ENCODE data around the gene KNTC1. TPM values are rescaled to one million over a fixed set of nuclear protein-coding genes. Genes with fewer than 3 reads are reported as not detected.

KNTC1 gene
- total and polyA plus RNA-seq, 2 of the 13 experiments (the other 11 are each of a cell fraction or from before 2014, with no cell fraction given), result 45.1 to 57.6 TPM

DNA sequence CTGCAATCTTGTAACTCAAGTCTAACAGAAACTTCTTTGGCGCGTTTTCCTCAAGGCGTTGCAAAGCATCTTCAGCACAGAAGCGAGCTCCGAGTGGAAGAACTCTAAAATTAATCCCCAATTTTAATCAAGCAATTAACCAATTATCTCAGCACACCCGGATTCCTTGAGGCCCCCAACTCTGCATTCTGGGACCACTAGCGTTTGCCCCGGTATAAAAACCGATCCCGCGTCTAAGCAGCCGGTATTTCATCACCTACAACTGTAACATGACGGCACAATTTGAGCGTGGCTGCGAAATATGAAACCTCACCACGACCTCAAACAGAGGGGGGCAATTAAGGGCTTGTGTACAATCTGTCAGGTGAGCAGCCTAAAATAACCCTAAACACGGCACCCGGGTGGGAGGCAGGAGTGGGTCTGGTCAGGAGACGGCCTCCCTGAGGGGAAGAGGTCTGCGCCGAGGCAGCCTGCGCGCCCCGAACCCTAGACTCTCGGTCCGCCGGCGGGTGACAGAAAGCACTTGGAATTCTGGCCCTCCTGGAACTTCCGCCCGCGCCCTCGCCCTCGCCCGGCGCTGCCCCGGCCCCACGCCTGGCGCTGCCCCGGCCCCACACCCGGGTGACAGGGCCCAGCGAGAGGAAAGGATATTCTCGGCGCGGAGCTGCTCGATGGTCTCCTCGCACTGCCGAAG lies 26.9 kb upstream of the KNTC1 start (continued):
- TF ChIP-seq KDM2A (CRISPR knock-in tag; IDR thresholded peaks at IDR 0.05; ENCODE audit: borderline replicate concordance, low read depth), result no peak
- TF ChIP-seq SNRNP70 (IDR thresholded peaks at IDR 0.05; ENCODE audit: low read depth, low read length), result no peak
- TF ChIP-seq MYNN (CRISPR knock-in tag; IDR thresholded peaks at IDR 0.05; ENCODE audit: low read depth), result no peak
- no peak for TF ChIP-seq HNRNPL (IDR thresholded peaks at IDR 0.05; ENCODE audit: low read depth, low read length)
- TF ChIP-seq SNAPC2 (CRISPR knock-in tag; IDR thresholded peaks at IDR 0.05), result no peak
- TF ChIP-seq, protein P1, sequence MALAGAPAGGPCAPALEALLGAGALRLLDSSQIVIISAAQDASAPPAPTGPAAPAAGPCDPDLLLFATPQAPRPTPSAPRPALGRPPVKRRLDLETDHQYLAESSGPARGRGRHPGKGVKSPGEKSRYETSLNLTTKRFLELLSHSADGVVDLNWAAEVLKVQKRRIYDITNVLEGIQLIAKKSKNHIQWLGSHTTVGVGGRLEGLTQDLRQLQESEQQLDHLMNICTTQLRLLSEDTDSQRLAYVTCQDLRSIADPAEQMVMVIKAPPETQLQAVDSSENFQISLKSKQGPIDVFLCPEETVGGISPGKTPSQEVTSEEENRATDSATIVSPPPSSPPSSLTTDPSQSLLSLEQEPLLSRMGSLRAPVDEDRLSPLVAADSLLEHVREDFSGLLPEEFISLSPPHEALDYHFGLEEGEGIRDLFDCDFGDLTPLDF (CRISPR knock-in tag; IDR thresholded peaks at IDR 0.05), result no peak; the same call in 1 of the 2 replicates
- TF ChIP-seq, protein P2, sequence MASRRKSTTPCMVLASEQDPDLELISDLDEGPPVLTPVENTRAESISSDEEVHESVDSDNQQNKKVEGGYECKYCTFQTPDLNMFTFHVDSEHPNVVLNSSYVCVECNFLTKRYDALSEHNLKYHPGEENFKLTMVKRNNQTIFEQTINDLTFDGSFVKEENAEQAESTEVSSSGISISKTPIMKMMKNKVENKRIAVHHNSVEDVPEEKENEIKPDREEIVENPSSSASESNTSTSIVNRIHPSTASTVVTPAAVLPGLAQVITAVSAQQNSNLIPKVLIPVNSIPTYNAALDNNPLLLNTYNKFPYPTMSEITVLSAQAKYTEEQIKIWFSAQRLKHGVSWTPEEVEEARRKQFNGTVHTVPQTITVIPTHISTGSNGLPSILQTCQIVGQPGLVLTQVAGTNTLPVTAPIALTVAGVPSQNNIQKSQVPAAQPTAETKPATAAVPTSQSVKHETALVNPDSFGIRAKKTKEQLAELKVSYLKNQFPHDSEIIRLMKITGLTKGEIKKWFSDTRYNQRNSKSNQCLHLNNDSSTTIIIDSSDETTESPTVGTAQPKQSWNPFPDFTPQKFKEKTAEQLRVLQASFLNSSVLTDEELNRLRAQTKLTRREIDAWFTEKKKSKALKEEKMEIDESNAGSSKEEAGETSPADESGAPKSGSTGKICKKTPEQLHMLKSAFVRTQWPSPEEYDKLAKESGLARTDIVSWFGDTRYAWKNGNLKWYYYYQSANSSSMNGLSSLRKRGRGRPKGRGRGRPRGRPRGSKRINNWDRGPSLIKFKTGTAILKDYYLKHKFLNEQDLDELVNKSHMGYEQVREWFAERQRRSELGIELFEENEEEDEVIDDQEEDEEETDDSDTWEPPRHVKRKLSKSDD (CRISPR knock-in tag; IDR thresholded peaks at IDR 0.05; ENCODE audit: low read depth), result peak; percentile 52; the same call in 1 of the 2 replicates
- TF ChIP-seq ZNF781 (CRISPR knock-in tag; IDR thresholded peaks at IDR 0.05; ENCODE audit: borderline replicate concordance, not compliant biosample characterization), result no peak
- no peak for TF ChIP-seq XBP1 (CRISPR knock-in tag; IDR thresholded peaks at IDR 0.05)
- 0 out of 2 replicates have a peak, but pooled peaks have one; percentile 27 for TF ChIP-seq ADNP (CRISPR knock-in tag; IDR thresholded peaks at IDR 0.05)
- TF ChIP-seq ZNF251 (CRISPR knock-in tag; IDR thresholded peaks at IDR 0.05), result no peak
- no peak for TF ChIP-seq PRDM4 (CRISPR knock-in tag; IDR thresholded peaks at IDR 0.05; ENCODE audit: borderline replicate concordance)
- TF ChIP-seq CCDC6 (CRISPR knock-in tag; IDR thresholded peaks at IDR 0.05), result no peak
- TF ChIP-seq ZSCAN31 (CRISPR knock-in tag; IDR thresholded peaks at IDR 0.05; ENCODE audit: low read depth), result peak; percentile 57
- TF ChIP-seq ZMYM4 (CRISPR knock-in tag; IDR thresholded peaks at IDR 0.05), result no peak
- TF ChIP-seq ZFP82 (CRISPR knock-in tag; IDR thresholded peaks at IDR 0.05; ENCODE audit: borderline replicate concordance), result peak; percentile 90; the same call in 1 of the 2 replicates
- TF ChIP-seq CHD2 (IDR thresholded peaks at IDR 0.05; ENCODE audit: low read depth, low read length), result no peak
- TF ChIP-seq GTF2F1 (IDR thresholded peaks at IDR 0.05; ENCODE audit: low read length), result no peak
- no peak for TF ChIP-seq SRSF9 (IDR thresholded peaks at IDR 0.05; ENCODE audit: borderline replicate concordance, insufficient read depth, low read depth, low read length, poor library complexity, severe bottlenecking)
- TF ChIP-seq U2AF2 (IDR thresholded peaks at IDR 0.05; ENCODE audit: low read depth, low read length), result no peak
- TF ChIP-seq ZNF772 (CRISPR knock-in tag; IDR thresholded peaks at IDR 0.05), result no peak; the same call in none of the 2 replicates
- no peak for TF ChIP-seq KLF6 (CRISPR knock-in tag; IDR thresholded peaks at IDR 0.05)
- no peak for TF ChIP-seq POLR2G (IDR thresholded peaks at IDR 0.05; ENCODE audit: low read depth, low read length)

Measured in HepG2 (cell line).